B cell (primary cell): ENCODE data around the gene MYO1E. TPM values are rescaled to one million over a fixed set of nuclear protein-coding genes. Genes with fewer than 3 reads are reported as not detected.

Source experiments
- ATAC-seq: fragments of 200-7000 bp; cut with Tn5 transposase; one replicate; pipeline ENCODE4 v1.10.0; 2021; ENCODE audit warnings: low read depth, mild to moderate bottlenecking, moderate number of reproducible peaks, moderate library complexity
- CTCF ChIA-PET: fragments of 350-600 bp; sonication (Branson Sonifier 250); formaldehyde crosslinking; loops from one replicate; lab custom pipeline; 2021; ENCODE audit warnings: antibody characterized with exemption, inconsistent platforms; lab: Charles Lee
- POLR2A ChIA-PET: fragments of 350-600 bp; sonication (Branson Sonifier 250); formaldehyde crosslinking; loops from one replicate; lab custom pipeline; 2021; ENCODE audit warnings: antibody characterized with exemption; lab: Charles Lee
- DNase-seq: peaks from one replicate; pipeline ENCODE4 v3.0.0; 2013
- H2AFZ ChIP-seq: 2 replicates; pipeline ENCODE4 v1.6.1; 2012; ENCODE audit warnings: mild to moderate bottlenecking, low read depth, low read length; ENCODE audit not compliant: insufficient read depth, poor library complexity, severe bottlenecking
- H3K27ac ChIP-seq, 2 donors: 1 replicate in 1 of 2; 2 replicates in 1 of 2; pipeline ENCODE4 v1.5.1; 2012 to 2013; ENCODE audit warnings: low read length in 2 of 2, mild to moderate bottlenecking in 2 of 2, moderate library complexity in 1 of 2
- H3K27me3 ChIP-seq, 4 experiments: fragments of 200-600 bp in 1 of 4; sonication (generic) in 1 of 4; replicated peaks in 1 of 4; 1 replicate in 2 of 4; 2 replicates in 2 of 4; pipeline versions ENCODE4 v1.6.1 to v1.7.0; 2013 to 2016; ENCODE audit warnings: low read length in 3 of 4, mild to moderate bottlenecking in 2 of 4, mixed read lengths in 1 of 4, moderate library complexity in 1 of 4; ENCODE audit not compliant: insufficient read depth in 4 of 4, control insufficient read depth in 3 of 4; ENCODE audit errors: control extremely low read depth in 1 of 4
- H3K36me3 ChIP-seq, 2 experiments: replicated peaks in 1 of 2; 1 replicate in 1 of 2; 2 replicates in 1 of 2; pipeline versions ENCODE4 v1.6.1 to v1.7.1; 2013; ENCODE audit warnings: low read length in 1 of 2; ENCODE audit not compliant: insufficient read depth in 2 of 2, control insufficient read depth in 1 of 2; ENCODE audit errors: control extremely low read depth in 1 of 2, extremely low read depth in 1 of 2
- H3K4me1 ChIP-seq, 2 donors: fragments of 200-600 bp in 1 of 2; sonication (generic) in 1 of 2; 1 replicate in 1 of 2; 2 replicates in 1 of 2; pipeline versions ENCODE4 v1.5.1 to v1.6.1; 2013 to 2017; ENCODE audit warnings: low read length in 2 of 2; ENCODE audit not compliant: control insufficient read depth in 2 of 2, insufficient read depth in 2 of 2
- H3K4me2 ChIP-seq: replicated peaks from 2 replicates; pipeline ENCODE3; 2012; ENCODE audit warnings: mild to moderate bottlenecking, low read depth, low read length; ENCODE audit not compliant: poor library complexity, severe bottlenecking
- H3K4me3 ChIP-seq, 5 experiments: fragments of 200-600 bp in 1 of 5; sonication (generic) in 1 of 5; 1 replicate in 3 of 5; 2 replicates in 2 of 5; pipeline versions ENCODE4 v1.5.1 to v1.7.0; 2011 to 2016; ENCODE audit warnings: low read length in 4 of 5, mild to moderate bottlenecking in 4 of 5, low read depth in 2 of 5, control low read depth in 1 of 5, moderate library complexity in 1 of 5; ENCODE audit not compliant: insufficient read depth in 1 of 5; ENCODE audit errors: control extremely low read depth in 1 of 5, extremely low read depth in 1 of 5
- H3K79me2 ChIP-seq: fragments of 200-600 bp; sonication (generic); one replicate; pipeline ENCODE4 v1.6.0; 2016; ENCODE audit warnings: low read length; ENCODE audit not compliant: control insufficient read depth, insufficient read depth
- H3K9ac ChIP-seq: fragments of 200-600 bp; sonication (generic); 2 replicates; pipeline ENCODE4 v1.6.1; 2017; ENCODE audit warnings: mild to moderate bottlenecking, low read length, moderate library complexity
- H3K9me3 ChIP-seq, 3 donors: one replicate each; pipeline versions ENCODE4 v1.6.1 to v1.7.1; 2013; ENCODE audit warnings: low read length in 2 of 3; ENCODE audit not compliant: control insufficient read depth in 2 of 3, insufficient read depth in 1 of 3; ENCODE audit errors: control extremely low read depth in 1 of 3
- H4K20me1 ChIP-seq: 2 replicates; pipeline ENCODE4 v1.6.0; 2012; ENCODE audit warnings: mild to moderate bottlenecking, low read length; ENCODE audit not compliant: insufficient read depth, control insufficient read depth, poor library complexity, severe bottlenecking
- H3K27ac Mint-ChIP-seq: one replicate; pipeline ENCODE4 v1.8.0; 2021; ENCODE audit warnings: mixed read lengths
- H3K27me3 Mint-ChIP-seq: one replicate; pipeline ENCODE4 v1.8.0; 2021; ENCODE audit warnings: mixed read lengths
- H3K4me1 Mint-ChIP-seq: one replicate; pipeline ENCODE4 v1.8.0; 2021; ENCODE audit warnings: mixed read lengths
- H3K4me3 Mint-ChIP-seq: one replicate; pipeline ENCODE4 v1.8.0; 2021; ENCODE audit warnings: mixed read lengths
- H3K9me3 Mint-ChIP-seq: one replicate; pipeline ENCODE4 v1.8.0; 2022; ENCODE audit warnings: mixed read lengths; ENCODE audit not compliant: insufficient read depth
- CTCF ChIP-seq: fragments of 200-600 bp; IDR thresholded peaks from one replicate; pipeline ENCODE4 v1.8.0; 2022; ENCODE audit warnings: antibody characterized with exemption, mild to moderate bottlenecking
- EZH2 ChIP-seq: IDR thresholded peaks from 2 replicates; pipeline ENCODE4 v1.6.1; 2012; ENCODE audit warnings: borderline replicate concordance, low read depth, mild to moderate bottlenecking, moderate library complexity, low read length; ENCODE audit not compliant: insufficient read depth, poor library complexity, severe bottlenecking
- WGBS: methylation state at CpG from one replicate; pipeline ENCODE4 v1.1.5; 2013; ENCODE audit warnings: missing lambda C conversion rate; ENCODE audit not compliant: insufficient coverage; 5-methylcytosine and 5-hydroxymethylcytosine counted together
- intact Hi-C: fragments of 100-400 bp; cut with micrococcal nuclease; formaldehyde crosslinking; loops from one replicate; pipeline ENCODE4 v1.10.0; 2022
- polyA plus RNA-seq: library from polyadenylated mRNA; depleted of rRNA; stranded (reverse); fragments of >200 nt; gene quantifications from 2 replicates; pipeline ENCODE4 v1.2.3, GENCODE V29; 2012
- total RNA-seq, 2 donors: library from RNA; stranded (reverse); fragments of 120-200 nt in 1 of 2; gene quantifications; 1 replicate in 1 of 2; 2 replicates in 1 of 2; pipeline versions ENCODE4 v1.2.3 to v1.2.4, GENCODE V29; 2013 to 2022

MYO1E gene
- total and polyA plus RNA-seq, 2 donors (not counting 1 experiment from before 2014, with no cell fraction given): 11.9 to 100.0 TPM

GRCh38 chr15:59326856-59327255, 45.8 kb downstream of the MYO1E start:
- CTCF ChIA-PET: no interaction called here

More at GRCh38 chr15:59326856-59327255, 45.8 kb downstream of the MYO1E start:
- H3K27ac ChIP-seq: peak overlapping the region in 1 of 2 donors; percentile 34
- ATAC-seq (no peak), DNase-seq (no peak)
- H3K4me3 Mint-ChIP-seq: no peak overlapping the region
- no peaks in the 10 kb centered on the region for H3K27me3 Mint-ChIP-seq
- intact Hi-C loops: loop anchor here (5.0 kb wide), 1 partner anchor 35 kb away; no protein-coding TSS in a partner anchor
- H3K36me3 ChIP-seq: no peaks in the 10 kb centered on the region
- TF ChIP-seq EZH2 (no peak), CTCF (no peak)
- H3K9me3 Mint-ChIP-seq: no peaks in the 10 kb centered on the region
- H4K20me1 ChIP-seq: no peaks in the 10 kb centered on the region
- no peak overlapping the region for H3K9ac ChIP-seq
- peaks cover 75% of the 10 kb centered on the region for H3K4me1 Mint-ChIP-seq
- H3K4me3 ChIP-seq: no peak overlapping the region
- peaks cover 94% of the 10 kb centered on the region for H3K79me2 ChIP-seq
- peak overlapping the region; percentile 46 for H3K27ac Mint-ChIP-seq
- WGBS: 94% methylated on average over 3 of the region's 6 CpGs
- H2AFZ ChIP-seq: no peak overlapping the region
- H3K4me1 ChIP-seq: peaks cover 49 to 55% of the 10 kb centered on the region in 2 donors
- peak overlapping the region; percentile 61 for H3K4me2 ChIP-seq
- POLR2A ChIA-PET: no interaction called here
- H3K9me3 ChIP-seq: no peaks in the 10 kb centered on the region
- H3K27me3 ChIP-seq: no peaks in the 10 kb centered on the region
